ENCODE data around the gene TRERF1.
"Not testable (repeated sequence)": the region's sequence is repeated elsewhere in the genome, so short reads cannot be mapped to it uniquely, and the experiment has no call there.

The TRERF1 gene

GRCh38 chr6:42237857-42238256 is 213.9 kb downstream of the TRERF1 start:
- DNase-seq = no peak

DNA sequence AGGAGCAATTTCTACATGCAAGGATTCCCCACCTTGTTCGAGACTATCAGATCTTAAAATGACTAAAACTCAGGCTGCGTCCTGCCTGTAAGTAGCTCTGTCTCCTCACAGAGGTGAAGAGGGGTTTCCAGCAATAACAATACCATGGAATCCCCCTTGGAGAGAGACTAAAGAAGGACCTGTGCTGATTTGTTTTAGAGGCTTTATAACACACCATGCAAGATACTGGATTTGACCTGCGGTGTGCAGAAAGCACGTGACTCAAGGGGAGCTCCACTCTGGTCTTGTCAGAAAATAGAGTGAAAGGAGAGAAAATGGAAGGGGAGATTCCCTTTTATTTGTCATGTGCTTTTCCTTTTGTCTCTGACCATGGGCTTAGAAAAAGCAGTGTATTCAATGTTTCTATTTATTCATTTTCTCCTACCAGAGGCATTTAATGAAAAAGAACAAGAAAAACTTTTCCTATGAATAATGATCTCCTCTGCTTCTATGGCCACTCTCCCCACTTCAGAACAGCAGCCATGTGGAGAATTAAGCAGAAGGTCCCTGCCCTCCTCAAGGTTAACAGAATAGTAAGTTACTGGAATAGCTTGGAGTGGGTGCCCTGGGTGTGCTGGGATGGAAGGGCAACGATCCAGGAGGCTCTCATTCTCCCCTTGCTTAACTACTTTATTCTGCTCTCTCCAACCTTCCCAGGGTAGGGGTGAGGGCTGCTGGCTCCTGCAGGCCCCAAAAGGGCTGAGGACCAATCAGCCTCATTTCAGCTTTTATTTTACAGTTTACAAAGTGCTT is 214.8 kb downstream of the TRERF1 start:
- no peak for DNase-seq

GRCh38 chr6:42236030-42236429 is 215.7 kb downstream of the TRERF1 start:
- DNase-seq = no peak

GRCh38 chr6:42232035-42232434 is 219.7 kb downstream of the TRERF1 start:
- no peak for DNase-seq

DNA sequence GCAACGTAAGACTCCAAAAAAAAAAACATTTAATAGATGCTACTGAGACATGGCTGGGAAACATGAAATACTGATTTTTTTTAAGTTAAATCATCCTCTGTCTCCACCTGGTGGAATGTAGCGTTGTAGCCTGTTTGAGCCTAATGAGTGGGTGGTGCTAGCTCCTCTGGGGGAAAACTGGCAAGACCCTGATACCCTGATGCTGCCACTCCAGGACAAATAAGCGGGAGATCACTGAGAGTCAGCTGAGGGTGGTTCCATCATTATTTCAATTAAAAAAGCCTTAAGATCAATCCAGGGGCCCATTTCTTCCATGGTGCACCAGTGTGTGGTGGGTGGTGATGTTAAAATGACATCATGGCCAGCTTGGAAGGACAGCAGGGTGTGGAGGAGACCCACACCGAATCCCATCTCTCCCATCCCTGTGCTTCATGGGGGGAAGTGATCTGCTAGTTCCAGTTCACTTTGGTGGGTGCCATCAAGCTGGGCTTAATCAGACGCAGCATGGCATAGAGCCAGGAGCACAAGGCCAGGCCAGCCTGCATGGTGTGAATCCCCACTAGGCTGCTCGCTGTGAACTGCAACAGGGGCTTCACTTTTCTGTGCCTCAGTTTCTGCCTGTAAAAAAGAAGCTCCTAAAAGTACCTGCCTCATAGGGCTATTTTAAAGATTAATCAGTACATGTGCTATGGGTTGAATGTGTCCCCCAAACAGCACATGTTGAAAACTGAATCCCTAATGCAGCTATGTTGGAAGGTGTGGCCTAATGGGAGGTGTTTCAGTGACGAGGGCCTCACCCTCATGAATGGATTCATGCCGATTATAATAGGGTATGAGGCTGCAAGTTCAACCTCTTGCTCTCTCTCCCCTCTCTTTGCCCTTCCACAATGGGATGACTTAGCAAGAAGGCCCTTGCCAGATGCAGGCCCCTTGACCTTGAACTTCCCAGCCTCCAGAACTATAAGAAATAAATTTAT is 221.1 kb downstream of the TRERF1 start:
- DNase-seq = no peak

GRCh38 chr6:42229506-42230119 is 222.1 kb downstream of the TRERF1 start:
- no peak for DNase-seq

GRCh38 chr6:42228305-42228704 is 223.4 kb downstream of the TRERF1 start:
- no peak for DNase-seq

DNA sequence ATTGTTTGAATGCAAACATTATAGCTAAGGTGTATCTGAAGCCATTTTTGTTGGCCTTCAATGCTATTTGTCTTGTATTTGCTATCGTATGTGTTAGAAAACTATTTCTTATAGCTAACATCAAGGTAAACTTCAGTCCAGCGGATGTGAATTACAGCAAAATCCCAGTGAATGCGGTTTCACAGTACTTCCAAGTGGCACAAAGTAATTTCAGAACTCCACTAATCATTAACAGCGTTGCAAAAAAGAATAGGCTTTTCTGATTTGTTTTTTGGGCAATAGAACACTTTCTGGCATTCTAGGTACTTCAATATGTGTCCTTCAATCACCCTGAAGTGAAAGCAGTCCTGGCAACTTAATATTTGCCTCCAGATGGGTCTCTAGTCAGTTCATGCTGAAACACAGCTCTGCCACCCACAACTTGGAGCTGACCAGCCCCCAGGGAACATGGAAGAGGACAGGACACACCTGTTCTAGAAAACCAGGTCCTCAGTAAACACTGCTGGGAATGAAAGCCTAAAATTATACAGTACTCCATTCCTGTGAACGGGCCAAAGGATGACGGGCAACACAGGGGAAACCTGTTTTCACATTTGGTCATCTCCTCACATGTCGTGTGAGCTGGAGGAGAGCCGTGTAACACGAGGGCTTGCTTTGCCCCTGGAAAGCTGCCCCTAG is 224.4 kb downstream of the TRERF1 start:
- DNase-seq = no peak

DNA sequence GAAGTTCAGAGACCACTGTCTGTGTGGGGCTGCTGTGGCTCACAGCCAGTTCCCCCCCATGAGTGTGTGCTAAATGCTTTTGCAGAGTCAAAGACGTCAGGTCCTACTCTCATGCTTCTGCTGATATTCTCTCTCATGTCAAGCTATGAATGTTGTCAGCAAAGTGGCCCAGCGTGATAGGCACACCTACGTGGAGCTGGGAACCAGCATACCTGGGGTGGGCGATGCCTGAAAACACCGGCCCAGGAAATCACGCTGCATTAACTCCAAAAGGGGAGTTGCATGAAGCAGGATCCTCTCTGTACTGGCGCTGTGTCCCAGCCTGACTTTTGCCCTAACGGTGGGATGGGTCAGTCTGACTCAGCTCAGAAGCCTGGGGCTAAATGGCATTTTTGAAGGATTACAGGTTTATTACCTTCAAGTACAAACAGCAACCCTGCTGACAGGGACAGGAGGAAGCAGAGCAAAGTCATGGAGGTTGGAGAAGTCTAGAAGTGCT is 225.0 kb downstream of the TRERF1 start:
- DNase-seq = no peak

DNA sequence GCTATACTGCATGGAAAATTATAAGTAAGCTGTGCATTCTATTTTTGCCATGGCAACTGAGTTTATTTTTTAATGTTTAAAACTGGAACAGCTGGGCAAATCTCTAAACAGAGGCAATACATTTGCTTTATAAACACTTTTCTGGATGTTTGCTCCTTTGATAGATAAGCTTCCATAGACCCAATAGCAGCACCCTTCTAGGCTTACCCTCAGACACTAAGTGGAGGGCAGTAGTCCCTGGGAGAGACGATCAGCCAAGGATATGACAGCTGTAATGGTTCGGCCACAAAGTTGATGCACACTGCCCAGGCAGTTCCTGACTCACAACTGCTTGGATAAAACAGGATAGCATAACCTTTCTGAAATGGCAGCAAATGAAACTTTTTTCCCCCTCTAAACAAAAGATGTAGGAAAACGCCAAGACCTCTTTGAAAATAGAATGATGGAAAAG is 225.5 kb downstream of the TRERF1 start:
- no peak for DNase-seq

DNA sequence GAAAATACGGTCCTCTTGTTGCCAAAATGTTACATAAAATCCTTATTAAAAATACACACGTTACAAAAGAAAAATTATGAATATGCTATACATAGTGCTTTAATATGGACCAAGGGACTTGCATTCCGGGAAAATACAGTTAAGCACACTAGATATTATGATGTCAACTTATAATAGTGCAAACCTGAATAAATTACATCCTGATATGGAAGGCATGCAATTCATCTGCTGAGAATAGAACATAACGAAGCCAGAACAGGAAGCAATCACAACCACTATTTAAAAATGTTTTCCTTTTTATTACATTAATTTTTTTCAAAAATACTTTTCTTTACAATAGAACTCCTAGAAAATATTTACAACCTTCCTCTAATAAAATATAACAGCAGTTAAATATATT is 226.3 kb downstream of the TRERF1 start:
- DNase-seq = no peak

GRCh38 chr6:42225029-42225339 is 226.7 kb downstream of the TRERF1 start:
- DNase-seq = no peak

- no peak for DNase-seq
These were observed 227.3 kb downstream of the TRERF1 start for GRCh38 chr6:42224222-42225028.

- no peak for DNase-seq
These were observed 229.3 kb downstream of the TRERF1 start for GRCh38 chr6:42222448-42222847.

DNA sequence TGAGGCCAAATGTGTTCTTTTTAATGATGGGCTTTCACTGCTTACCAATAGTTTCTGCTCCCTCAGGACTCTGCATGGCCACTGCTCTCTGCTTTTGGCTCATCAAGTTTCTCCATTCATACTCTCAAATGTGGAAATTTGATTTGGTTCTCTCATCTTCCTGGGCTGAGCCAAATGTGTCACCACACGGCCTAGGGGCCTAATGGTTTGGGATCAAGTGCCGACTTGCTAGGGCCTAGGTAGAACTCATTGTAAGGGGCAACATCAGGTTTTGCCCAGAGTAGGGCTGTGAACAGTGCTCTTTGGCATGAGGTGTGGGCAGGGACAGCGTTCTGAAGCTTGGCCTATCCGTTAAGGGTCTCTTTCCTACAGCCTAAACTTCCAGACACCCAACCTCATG is 230.2 kb downstream of the TRERF1 start:
- no peak for DNase-seq

GRCh38 chr6:42220807-42221206 is 230.9 kb downstream of the TRERF1 start:
- DNase-seq = no peak

- DNase-seq = peak; percentile 81
These were observed 234.0 kb downstream of the TRERF1 start, which contains the start of gene MRPS10 for GRCh38 chr6:42217519-42218367. Gene MRPS10 (minus strand): TSS chr6:42217861. CDS start chr6:42217849, 12 bp downstream.

DNA sequence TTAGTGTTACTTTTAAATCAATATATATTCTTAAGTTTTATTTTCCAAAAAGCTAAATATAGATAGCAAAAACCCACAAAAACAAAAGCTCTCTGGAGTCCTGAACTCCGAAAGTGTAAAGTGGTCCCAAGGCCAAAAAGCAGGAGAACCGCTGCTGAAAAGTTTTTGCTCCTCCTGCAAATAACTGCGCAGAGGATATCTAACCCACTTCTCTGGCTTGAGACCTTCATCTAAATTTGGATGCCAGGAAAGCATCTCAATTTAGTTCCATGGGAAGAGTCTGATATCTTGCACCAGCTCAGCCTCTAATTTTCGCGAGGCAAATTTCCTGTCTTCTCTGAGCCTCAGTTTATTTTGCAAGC is 234.6 kb downstream of the TRERF1 start:
- DNase-seq = no peak

- DNase-seq = not testable (repeated sequence)
These were observed 235.2 kb downstream of the TRERF1 start for GRCh38 chr6:42216495-42216894.

DNA sequence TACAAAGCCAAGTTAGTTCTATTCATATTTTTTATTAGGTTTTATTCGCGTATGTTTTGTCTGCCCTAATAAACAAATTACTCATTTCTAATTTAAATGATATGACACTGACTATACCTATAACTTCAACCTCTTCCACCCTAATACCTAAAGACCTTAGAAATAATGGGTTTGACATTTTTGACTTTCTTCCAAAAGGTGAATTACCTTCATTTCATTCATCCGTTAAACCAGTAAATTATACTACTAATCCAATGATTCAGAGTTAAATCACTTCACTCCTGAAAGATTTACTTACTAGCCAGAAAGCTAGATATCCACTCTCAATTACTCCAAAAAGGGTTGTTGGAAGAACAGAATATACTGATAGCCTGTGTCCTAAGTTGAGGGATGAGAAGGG is 239.3 kb downstream of the TRERF1 start:
- no peak for DNase-seq

GRCh38 chr6:42211726-42212125 is 240.0 kb downstream of the TRERF1 start:
- no peak for DNase-seq
